IPS-NIHi7 (cell line): ENCODE data around the gene LIME1.

Source experiments
- DNase-seq: peaks from one replicate; pipeline ENCODE4 v3.0.0; 2012; ENCODE audit warnings: mixed read lengths; ENCODE audit errors: extremely low spot score

The LIME1 gene

DNA sequence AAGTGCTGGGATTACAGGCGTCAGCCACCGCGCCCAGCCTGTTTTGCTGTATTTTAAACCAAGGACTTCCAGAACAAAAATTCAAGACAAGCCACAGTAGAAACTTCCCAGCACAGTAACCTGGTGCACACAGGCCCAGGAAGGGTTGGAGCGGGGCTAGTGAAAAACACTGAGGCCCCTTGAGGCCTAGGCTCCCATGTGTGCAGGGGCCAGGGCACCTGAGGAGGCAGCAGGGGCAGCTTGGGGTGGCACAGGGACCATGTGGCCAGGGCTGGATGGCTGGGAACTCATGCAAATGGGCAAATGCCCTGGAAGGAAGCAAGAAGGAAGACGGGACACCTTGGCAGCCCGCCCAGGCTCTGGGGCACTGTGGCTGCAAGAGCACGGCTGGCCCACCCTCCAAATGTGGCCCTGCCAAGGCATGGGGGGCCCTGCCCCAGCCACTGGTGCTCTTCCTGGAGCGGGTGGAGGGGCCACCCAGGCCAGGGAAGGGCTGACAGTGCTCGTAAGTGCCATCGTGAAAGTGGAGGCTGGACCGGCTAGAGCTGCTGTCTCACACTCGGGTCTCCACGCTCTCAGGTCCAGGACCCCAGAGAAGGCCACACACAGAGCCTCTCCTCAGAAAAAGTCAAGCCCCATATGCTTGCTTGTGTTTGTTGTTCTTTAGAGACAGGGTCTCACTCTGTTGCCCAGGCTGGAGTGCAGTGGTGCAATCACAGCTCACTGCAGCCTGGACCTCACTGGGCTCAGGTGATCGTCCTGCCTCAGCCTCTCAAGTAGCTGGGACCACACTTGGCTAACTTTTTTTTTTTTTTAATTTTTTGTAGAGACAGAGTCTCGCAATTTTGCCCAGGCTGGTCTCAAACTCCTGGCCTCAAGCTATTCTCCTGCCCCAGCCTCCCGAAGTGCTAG, 13.4 kb downstream of the LIME1 start:
- DNase-seq, result no peak

GRCh38 chr20:63750807-63751470, 14.5 kb downstream of the LIME1 start:
- no peak for DNase-seq

DNA sequence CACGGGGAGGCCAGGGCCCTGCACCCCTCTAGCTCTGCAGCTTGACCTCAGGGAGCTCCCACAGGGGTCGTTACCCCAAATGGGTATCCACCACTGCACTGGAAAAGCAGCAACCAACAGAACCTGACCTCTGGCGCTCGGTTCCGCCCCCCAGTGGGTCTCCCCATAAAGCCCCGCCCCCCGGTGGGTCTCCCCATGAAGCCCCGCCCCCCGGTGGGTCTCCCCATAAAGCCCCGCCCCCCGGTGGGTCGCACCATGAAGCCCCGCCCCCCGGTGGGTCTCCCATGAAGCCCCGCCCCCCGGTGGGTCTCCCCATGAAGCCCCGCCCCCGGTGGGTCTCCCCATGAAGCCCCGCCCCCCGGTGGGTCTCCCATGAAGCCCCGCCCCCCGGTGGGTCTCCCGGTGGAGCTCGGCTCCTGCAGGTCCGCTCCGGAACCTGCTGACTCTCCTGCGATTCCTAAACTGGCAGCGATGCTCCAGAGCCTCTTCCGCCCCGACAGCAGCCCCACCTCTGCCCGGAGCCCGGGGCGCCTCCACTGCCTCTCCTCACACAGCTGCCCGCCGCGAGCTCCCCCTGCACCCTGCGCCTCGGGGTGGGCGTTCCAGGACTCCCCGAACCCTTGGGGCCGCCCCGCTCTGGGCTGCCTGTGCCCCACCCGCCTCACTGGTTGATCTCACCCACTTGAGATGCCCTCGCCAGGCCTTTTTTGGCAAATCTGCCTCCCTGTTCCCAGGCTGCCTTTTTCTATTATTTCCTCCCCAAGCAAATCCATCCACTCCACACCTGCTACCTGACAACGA, 15.2 kb downstream of the LIME1 start:
- DNase-seq, result no peak

- no peak for DNase-seq
Observed at GRCh38 chr20:63752411-63753101, 16.1 kb downstream of the LIME1 start.

DNA sequence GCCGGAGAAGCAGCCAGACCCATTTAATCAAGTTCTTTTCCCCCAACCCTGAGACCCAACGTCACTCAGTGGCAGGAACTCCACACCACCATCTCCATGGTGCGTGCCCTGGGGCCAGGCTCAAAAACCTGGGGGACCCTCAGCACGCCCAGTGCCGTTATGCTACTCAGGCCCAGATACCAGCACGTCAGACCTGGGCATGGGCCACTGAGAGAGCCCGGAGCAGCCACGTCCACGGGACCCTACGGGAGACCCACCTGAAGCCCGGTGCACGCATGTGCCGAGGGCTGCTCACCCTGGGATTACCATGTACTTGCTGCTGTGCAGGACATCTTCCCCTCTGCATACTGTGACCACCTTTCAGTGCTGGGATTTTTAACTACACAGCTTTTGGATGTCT, 16.9 kb downstream of the LIME1 start:
- no peak for DNase-seq

GRCh38 chr20:63754008-63754407, 17.5 kb downstream of the LIME1 start:
- DNase-seq, result no peak

- DNase-seq, result no peak
Observed at GRCh38 chr20:63755933-63756647, 19.6 kb downstream of the LIME1 start.

GRCh38 chr20:63756648-63756991, 20.2 kb downstream of the LIME1 start:
- no peak for DNase-seq

DNA sequence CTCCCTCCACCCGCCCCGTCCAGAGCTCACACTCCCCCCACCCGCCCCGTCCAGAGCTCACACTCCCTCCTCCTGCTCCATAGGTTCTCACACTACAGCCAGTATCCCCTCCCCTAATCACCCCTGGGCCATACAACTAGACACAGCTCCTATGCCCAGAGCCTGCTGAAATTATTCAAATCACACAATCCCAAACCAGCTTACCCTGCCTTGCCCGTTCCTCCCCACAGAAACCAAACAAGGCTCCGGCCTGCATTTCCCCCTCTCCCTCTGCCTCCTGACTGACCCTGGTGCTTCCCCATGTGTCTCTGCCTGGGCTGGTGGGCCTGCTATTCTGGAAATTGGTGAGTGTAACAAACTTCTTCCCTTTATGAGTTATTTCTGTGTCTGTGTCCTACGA, 21.7 kb downstream of the LIME1 start:
- no peak for DNase-seq

DNA sequence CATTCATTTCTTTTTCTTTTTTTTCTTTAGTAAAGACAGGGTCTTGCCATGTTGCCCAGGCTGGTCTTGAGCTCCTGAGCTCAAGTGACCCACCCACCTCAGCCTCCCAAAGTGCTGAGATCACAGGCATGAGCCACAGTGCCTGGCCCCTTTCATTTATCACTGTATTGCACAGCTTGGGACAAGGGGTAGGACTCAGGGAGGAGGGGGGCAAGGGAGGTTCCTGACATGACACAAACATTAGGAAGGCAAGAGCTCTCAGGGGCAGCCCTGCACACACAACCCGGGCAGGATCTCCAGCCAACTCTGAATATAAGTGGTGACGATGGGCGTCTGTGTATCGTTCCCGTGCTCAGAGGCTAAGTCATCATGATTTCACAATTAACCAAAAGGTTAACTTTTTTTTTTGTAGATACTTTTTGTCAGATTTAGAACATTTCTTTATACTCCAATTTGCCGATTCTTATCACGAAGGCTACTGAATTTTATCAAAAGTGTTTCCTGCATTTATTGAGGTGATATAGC, 23.0 kb downstream of the LIME1 start:
- DNase-seq, result no peak

DNA sequence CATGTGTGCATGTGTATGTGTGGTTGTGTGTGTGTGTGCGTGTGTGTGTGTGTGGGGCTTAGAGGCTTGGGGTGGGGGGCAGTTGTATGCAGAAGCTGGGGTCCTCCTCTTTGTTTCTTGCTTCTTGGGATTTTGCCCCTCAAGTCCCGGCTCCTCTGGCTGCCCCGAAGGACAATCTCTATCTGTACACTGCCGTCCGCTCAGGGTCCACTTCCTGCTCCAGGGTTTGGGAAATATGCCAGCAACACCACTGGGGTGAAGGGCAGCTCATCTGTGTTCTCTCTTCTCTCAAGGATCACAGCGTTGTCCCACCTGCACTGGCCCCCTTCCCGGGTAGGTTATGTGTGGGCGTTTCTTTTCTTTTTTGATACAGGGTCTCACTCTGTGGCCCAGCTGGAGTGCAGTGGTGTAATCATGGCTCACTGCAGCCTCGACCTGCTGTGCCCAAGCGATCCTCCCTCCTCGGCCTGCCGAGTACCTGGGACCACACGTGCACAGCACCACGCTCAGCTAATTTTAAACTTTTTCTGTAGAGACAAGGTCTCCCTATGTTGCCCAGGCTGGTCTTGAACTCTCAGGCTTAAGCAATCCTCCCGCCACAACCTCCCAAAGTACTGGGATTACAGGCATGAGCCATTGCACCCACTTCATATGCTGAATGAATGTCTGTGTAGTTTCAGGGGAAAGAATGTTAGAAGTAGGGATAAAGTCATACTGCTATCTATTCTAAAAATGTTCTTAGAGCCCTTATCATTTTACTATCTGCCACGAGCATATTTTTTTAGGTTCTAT, 28.8 kb downstream of the LIME1 start:
- DNase-seq, result no peak

DNA sequence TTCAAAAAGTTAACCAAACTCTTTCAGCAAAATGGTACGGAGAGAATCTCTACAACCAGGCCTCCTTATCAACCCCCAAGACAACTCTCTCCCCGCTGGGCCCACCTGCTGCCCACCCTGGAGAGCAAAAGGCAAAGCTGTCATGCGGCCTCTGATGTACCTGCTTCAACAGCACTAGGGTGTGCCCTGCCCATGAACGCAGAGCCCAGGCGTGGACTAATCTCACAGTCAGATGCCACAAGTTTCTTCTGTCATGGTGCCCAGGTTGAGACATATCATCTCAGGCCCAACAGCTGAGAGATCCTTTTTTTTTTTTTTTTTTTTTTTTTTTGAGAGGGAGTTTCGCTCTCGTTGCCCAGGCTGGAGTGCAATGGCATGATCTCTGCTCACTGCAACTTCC, 29.4 kb downstream of the LIME1 start:
- no peak for DNase-seq

DNA sequence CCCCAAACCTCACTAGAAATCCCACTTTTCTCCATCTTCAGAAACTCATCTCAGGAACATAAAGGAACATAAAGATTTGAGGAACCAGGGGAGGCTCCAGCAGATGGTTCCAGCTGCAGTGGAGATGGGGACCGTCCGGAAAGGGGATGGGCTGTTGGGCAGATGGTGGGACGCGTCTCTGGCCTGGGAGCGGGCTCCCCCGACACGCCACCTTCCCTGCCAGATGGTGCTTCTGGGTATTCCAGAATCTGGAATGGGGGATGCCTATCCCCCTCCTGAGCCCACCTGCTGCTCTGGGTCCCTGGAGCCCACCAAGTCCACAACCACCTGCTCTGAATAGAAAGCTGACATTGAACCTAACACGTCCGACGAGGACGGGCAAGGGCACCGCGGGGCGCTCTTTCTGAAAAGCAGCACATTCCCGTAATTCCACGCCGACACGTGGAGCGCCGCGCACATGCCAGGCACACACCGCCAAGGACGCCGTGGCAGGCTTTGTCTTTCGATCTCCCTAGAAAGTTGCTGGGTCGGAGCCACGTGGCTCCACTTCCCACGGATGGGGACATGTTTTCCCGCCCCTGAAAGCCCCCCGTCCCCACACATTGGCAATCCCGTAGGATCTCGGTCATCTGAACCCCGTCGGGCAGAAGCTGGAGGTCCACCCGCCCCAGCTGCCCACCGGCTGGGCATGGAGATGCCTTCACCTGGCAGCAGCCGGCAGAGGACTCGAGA, 30.4 kb downstream of the LIME1 start:
- DNase-seq, result no peak

DNA sequence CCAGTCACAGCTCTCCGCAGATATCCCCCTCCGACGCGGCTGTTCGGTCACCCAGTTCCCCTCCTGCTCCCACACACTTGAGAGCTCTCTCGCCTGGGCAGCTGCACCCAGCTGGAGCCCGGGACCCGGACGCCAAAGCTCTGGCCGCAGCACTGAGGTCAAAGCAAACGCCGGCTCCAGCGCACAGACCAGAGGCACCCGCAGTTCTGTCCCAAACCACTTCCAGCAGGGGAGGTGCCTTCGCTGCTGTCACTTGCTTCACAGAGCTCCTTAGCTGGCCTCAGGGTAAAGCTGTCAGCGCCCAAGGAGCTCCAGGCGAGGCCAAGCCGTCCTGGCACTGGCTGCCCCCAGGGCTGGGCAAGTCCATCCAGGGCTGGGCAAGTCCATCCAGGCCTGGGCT, 31.0 kb downstream of the LIME1 start:
- no peak for DNase-seq

DNA sequence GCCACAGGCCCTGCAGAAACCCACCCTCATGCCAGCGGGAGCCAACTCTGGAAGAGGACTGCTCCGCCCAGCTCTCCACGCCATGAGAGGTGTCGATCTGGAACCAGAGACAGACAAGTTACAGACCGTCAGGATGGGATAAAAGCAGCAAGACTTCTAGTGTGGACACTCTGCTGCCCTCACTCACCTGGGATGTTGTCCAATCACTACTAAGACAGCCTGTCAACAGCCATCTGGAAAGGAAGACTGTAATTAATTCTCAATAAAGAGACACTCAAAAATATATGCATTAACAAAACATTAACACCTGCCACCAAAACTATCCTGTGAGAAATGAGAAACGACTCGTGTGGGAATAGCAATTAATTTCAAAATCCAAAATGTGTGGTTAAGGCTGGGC, 31.4 kb downstream of the LIME1 start:
- no peak for DNase-seq

GRCh38 chr20:63768591-63769515, 32.4 kb downstream of the LIME1 start:
- DNase-seq, result no peak

- DNase-seq, result no peak
Observed at GRCh38 chr20:63769891-63770474, 33.5 kb downstream of the LIME1 start.
